Mesothelial cell of epicardium (in vitro differentiated cells): Measurements from ENCODE around the gene MAP4K3. TPM values are rescaled to one million over a fixed set of nuclear protein-coding genes. Genes with fewer than 3 reads are reported as not detected.

Experiments used
- DNase-seq, 2 experiments: peaks; one replicate each; pipeline ENCODE4 v3.0.0; 2021; ENCODE audit warnings: low spot score in 2 of 2; ENCODE audit not compliant: unreplicated experiment in 2 of 2
- H3K27ac Mint-ChIP-seq: 2 replicates; pipeline ENCODE4 v1.8.0; 2021; ENCODE audit warnings: mixed read lengths
- H3K27me3 Mint-ChIP-seq: 2 replicates; pipeline ENCODE4 v1.8.0; 2021; ENCODE audit warnings: low read depth, mixed read lengths
- H3K36me3 Mint-ChIP-seq: 2 replicates; pipeline ENCODE4 v1.8.0; 2021; ENCODE audit warnings: mixed read lengths
- H3K4me1 Mint-ChIP-seq: 2 replicates; pipeline ENCODE4 v1.8.0; 2021; ENCODE audit warnings: mixed read lengths
- H3K4me3 Mint-ChIP-seq: 2 replicates; pipeline ENCODE4 v1.8.0; 2021; ENCODE audit warnings: mild to moderate bottlenecking, moderate library complexity, mixed read lengths
- H3K9me3 Mint-ChIP-seq: 2 replicates; pipeline ENCODE4 v1.8.0; 2021; ENCODE audit warnings: mixed read lengths
- total RNA-seq: library from RNA; stranded (reverse); gene quantifications from 3 replicates; pipeline ENCODE4 v1.2.1, GENCODE V29; 2021
- TF ChIP-seq, protein P1 (sequence below): fragments of 200-600 bp; sonication (generic); IDR thresholded peaks from one replicate; pipeline ENCODE4 v1.5.0; 2021; ENCODE audit warnings: antibody characterized with exemption; ENCODE audit not compliant: unreplicated experiment

MAP4K3 gene
- total RNA-seq, 1 donor from 2014 or later: 78.0 TPM

DNA sequence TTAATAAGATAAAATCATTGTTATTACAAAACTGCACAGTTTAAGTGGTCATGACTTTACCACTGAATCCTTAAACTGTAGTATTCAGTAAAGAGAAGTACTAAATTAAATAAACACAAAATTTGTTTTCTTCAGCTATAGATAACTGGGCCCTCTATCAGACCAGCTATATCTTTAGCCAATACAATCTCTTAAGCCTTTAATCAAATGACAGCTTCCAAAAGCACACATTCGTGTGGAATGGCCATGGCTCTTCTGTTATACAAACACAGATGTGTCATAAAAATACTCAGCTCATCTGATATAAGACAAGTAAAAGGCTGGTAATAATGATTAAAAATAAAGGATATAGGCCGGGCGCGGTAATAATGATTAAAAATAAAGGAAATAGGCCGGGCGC is 135.7 kb downstream of the MAP4K3 start:
- TF ChIP-seq, protein P1, sequence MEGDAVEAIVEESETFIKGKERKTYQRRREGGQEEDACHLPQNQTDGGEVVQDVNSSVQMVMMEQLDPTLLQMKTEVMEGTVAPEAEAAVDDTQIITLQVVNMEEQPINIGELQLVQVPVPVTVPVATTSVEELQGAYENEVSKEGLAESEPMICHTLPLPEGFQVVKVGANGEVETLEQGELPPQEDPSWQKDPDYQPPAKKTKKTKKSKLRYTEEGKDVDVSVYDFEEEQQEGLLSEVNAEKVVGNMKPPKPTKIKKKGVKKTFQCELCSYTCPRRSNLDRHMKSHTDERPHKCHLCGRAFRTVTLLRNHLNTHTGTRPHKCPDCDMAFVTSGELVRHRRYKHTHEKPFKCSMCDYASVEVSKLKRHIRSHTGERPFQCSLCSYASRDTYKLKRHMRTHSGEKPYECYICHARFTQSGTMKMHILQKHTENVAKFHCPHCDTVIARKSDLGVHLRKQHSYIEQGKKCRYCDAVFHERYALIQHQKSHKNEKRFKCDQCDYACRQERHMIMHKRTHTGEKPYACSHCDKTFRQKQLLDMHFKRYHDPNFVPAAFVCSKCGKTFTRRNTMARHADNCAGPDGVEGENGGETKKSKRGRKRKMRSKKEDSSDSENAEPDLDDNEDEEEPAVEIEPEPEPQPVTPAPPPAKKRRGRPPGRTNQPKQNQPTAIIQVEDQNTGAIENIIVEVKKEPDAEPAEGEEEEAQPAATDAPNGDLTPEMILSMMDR: no peak
- Mint-ChIP-seq H3K4me3 (no peak overlapping the region), H3K4me1 (peaks cover 1% of the 10 kb centered on the region), H3K27me3 (no peaks in the 10 kb centered on the region), H3K9me3 (no peaks in the 10 kb centered on the region), H3K36me3 (peaks cover 28% of the 10 kb centered on the region), H3K27ac (no peak overlapping the region)
- DNase-seq: no peak

DNA sequence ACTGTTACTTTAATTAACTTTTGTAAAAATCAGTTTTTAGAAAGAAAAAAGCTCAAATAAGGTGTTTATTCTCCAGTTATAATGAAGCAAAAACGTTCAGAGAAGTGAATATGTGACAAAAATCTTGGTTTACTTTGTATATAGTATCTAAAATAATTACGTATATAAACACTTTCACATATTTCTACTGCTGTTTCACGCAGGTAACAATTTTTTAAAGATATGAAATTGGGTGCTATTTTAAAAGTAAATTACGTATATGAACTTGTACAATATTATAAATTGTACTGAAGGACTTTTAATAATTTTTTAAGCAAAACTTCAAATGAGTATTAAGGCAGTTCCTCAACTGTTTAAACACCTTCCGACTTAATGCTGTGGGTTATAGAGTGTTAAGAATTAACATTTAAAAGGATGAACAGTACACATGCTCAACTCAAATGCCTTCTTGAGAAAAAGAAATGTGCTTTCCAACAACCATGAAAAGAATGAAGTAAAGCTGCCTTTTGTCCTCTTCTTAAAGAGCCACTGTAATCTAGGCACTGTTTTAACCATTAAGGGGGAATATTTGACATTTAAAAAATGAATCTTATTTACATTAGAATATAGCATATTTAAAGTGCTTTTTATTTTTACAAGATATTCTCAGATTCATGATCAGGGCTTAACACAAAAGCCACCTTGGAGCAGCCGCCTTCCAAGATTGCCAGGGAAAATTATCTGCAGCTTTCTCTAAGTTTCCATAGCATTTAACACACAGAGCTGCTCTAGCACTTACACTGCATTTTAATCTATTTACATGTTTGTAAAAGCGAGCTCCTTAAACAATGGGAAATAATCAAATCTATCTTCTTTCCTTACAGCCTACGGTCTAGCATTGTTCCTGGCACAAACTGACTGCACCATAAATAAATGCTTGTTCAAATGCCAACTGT is 136.8 kb downstream of the MAP4K3 start:
- Mint-ChIP-seq H3K27ac (no peak overlapping the region), H3K27me3 (no peaks in the 10 kb centered on the region), H3K4me3 (no peak overlapping the region), H3K9me3 (no peaks in the 10 kb centered on the region), H3K4me1 (peaks cover 1% of the 10 kb centered on the region), H3K36me3 (peaks cover 26% of the 10 kb centered on the region)
- no peak for DNase-seq
- TF ChIP-seq, protein P1: no peak

DNA sequence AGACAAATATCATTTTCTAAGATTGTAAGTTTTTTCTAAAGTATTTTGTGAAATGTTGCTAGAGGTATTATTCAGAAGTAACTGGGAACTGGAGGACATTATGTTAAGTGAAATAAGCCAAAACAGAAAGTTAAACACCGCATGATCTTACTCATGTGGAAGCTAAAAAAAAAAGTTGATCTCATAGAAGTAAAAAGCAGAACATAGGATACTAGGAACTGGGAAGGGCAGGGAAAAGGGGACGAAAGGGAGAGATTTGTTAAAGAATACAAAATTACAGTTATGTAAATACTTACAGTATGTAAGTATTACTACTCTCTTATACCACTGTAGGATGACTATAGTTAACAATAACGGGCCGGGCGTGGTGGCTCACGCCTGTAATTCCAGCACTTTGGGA is 146.7 kb downstream of the MAP4K3 start:
- Mint-ChIP-seq H3K4me1 (no peaks in the 10 kb centered on the region), H3K27ac (peak overlapping the region; percentile 57), H3K27me3 (no peaks in the 10 kb centered on the region), H3K4me3 (no peak overlapping the region), H3K36me3 (peaks cover 29% of the 10 kb centered on the region), H3K9me3 (no peaks in the 10 kb centered on the region)
- TF ChIP-seq, protein P1: no peak
- DNase-seq: no peak

DNA sequence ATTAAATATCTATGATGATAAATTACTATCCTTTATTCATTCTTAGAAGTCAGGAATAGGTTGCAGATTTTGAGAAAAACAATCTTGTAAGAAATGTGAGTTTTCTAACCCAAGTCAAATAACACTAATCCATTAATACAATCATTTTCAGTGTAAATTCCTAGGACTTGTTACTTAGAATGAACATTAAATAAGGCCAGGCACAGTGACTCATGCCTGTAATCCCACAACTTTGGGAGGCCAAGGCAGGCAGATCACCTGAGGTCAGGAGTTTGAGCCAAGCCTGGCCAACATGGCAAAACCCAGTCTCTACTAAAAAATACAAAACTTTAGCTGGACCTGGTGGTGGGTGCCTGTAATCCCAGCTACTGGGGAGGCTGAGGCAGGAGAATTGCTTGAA is 147.5 kb downstream of the MAP4K3 start:
- Mint-ChIP-seq H3K4me1 (no peaks in the 10 kb centered on the region), H3K9me3 (no peaks in the 10 kb centered on the region), H3K4me3 (no peak overlapping the region), H3K27ac (no peak overlapping the region), H3K36me3 (peaks cover 29% of the 10 kb centered on the region), H3K27me3 (no peaks in the 10 kb centered on the region)
- TF ChIP-seq, protein P1: no peak
- DNase-seq: no peak

GRCh38 chr2:39283561-39283960 is 153.5 kb downstream of the MAP4K3 start:
- TF ChIP-seq, protein P1: no peak
- no peak overlapping the region for H3K4me3 Mint-ChIP-seq
- H3K4me1 Mint-ChIP-seq: no peaks in the 10 kb centered on the region
- peaks cover 14% of the 10 kb centered on the region for H3K36me3 Mint-ChIP-seq
- no peaks in the 10 kb centered on the region for H3K9me3 Mint-ChIP-seq
- no peaks in the 10 kb centered on the region for H3K27me3 Mint-ChIP-seq
- DNase-seq: no peak
- H3K27ac Mint-ChIP-seq: no peak overlapping the region
